IMR-90 (cell line): ENCODE measurements around the gene FBXO31. TPM values are rescaled to one million over a fixed set of nuclear protein-coding genes. Genes with fewer than 3 reads are reported as not detected.

ENCODE experiments used
- ATAC-seq: fragments of 200-7000 bp; cut with Tn5 transposase; 2 replicates; pipeline ENCODE4 v1.9.1; 2020; ENCODE audit warnings: low read depth, mild to moderate bottlenecking, moderate library complexity
- BruUV-seq: library from RNA; stranded (reverse); fragments of 400-500 nt; replicated peaks from 2 replicates; lab custom pipeline; 2021; lab: Mats Ljungman, UMichigan
- CTCF ChIA-PET: fragments of 300-600 bp; formaldehyde crosslinking; extraction: SDS; loops from one replicate; lab custom pipeline; 2021; ENCODE audit warnings: antibody characterized with exemption; lab: Yijun Ruan, JAX
- POLR2A ChIA-PET: fragments of 300-600 bp; sonication (Branson Sonifier 250); formaldehyde crosslinking; loops from one replicate; lab custom pipeline; 2022; ENCODE audit warnings: antibody characterized with exemption; ENCODE audit not compliant: unreplicated experiment; lab: Charles Lee
- DNase-seq: peaks from one replicate; pipeline ENCODE4 v3.0.0; 2013
- H2AFZ ChIP-seq: replicated peaks from 2 replicates; pipeline ENCODE3; 2013; ENCODE audit warnings: low read length, mild to moderate bottlenecking; ENCODE audit not compliant: poor library complexity
- H2AK5ac ChIP-seq: 2 replicates; pipeline ENCODE4 v1.6.1; 2013; ENCODE audit warnings: low read depth, low read length, inconsistent platforms
- H2AK9ac ChIP-seq: replicated peaks from 2 replicates; pipeline ENCODE3; 2013; ENCODE audit warnings: mild to moderate bottlenecking, low read depth, low read length, moderate library complexity; ENCODE audit not compliant: poor library complexity
- H2BK120ac ChIP-seq: 2 replicates; pipeline ENCODE4 v1.6.1; 2013; ENCODE audit warnings: low read depth, low read length, inconsistent platforms
- H2BK15ac ChIP-seq: 3 replicates; pipeline ENCODE4 v1.6.1; 2013; ENCODE audit warnings: low read depth, low read length, inconsistent platforms
- H2BK20ac ChIP-seq: 2 replicates; pipeline ENCODE4 v1.6.1; 2013; ENCODE audit warnings: low read depth, mild to moderate bottlenecking, inconsistent platforms, low read length, moderate library complexity
- H2BK5ac ChIP-seq: 2 replicates; pipeline ENCODE4 v1.6.1; 2013; ENCODE audit warnings: mild to moderate bottlenecking, low read depth, low read length, inconsistent platforms; ENCODE audit not compliant: poor library complexity, severe bottlenecking
- H3K14ac ChIP-seq: replicated peaks from 2 replicates; pipeline ENCODE4 v1.6.1; 2013; ENCODE audit warnings: low read depth, low read length, inconsistent platforms
- H3K18ac ChIP-seq: 2 replicates; pipeline ENCODE4 v1.6.1; 2013; ENCODE audit warnings: low read depth, low read length, control low read depth
- H3K23ac ChIP-seq: 2 replicates; pipeline ENCODE4 v1.6.1; 2013; ENCODE audit warnings: low read depth, low read length, inconsistent platforms
- H3K27ac ChIP-seq: 2 replicates; pipeline ENCODE4 v1.5.1; 2013; ENCODE audit warnings: mild to moderate bottlenecking, control low read depth, low read length; ENCODE audit not compliant: insufficient read depth
- H3K27me3 ChIP-seq: 2 replicates; pipeline ENCODE4 v1.6.1; 2013; ENCODE audit warnings: low read length; ENCODE audit not compliant: control insufficient read depth, insufficient read depth
- H3K36me3 ChIP-seq: 2 replicates; pipeline ENCODE4 v1.6.1; 2013; ENCODE audit warnings: low read length, mixed read lengths; ENCODE audit not compliant: control insufficient read depth, insufficient read depth
- H3K4ac ChIP-seq: 2 replicates; pipeline ENCODE4 v1.6.1; 2013; ENCODE audit warnings: low read depth, low read length, inconsistent platforms
- H3K4me1 ChIP-seq: 2 replicates; pipeline ENCODE4 v1.6.1; 2013; ENCODE audit warnings: low read length, mixed read lengths; ENCODE audit not compliant: control insufficient read depth, insufficient read depth
- H3K4me2 ChIP-seq: 2 replicates; pipeline ENCODE4 v1.6.1; 2013; ENCODE audit warnings: low read depth, mild to moderate bottlenecking, control low read depth, low read length, moderate library complexity
- H3K4me3 ChIP-seq: 2 replicates; pipeline ENCODE4 v1.5.1; 2013; ENCODE audit warnings: low read depth, mild to moderate bottlenecking, control low read depth, low read length, moderate library complexity; ENCODE audit not compliant: insufficient read depth
- H3K56ac ChIP-seq: 2 replicates; pipeline ENCODE4 v1.6.1; 2013; ENCODE audit warnings: low read length, inconsistent platforms; ENCODE audit not compliant: insufficient read depth; ENCODE audit errors: extremely low read depth
- H3K79me1 ChIP-seq, 2 experiments: 2 replicates each; pipeline ENCODE4 v1.6.1; 2013; ENCODE audit warnings: low read length in 2 of 2, inconsistent platforms in 1 of 2, low read depth in 1 of 2
- H3K9ac ChIP-seq: 2 replicates; pipeline ENCODE4 v1.6.1; 2013; ENCODE audit warnings: low read depth, low read length, control low read depth
- H3K9me1 ChIP-seq: 2 replicates; pipeline ENCODE4 v1.6.1; 2013; ENCODE audit warnings: low read length, inconsistent platforms; ENCODE audit not compliant: insufficient read depth
- H3K9me3 ChIP-seq: 2 replicates; pipeline ENCODE4 v1.6.1; 2013; ENCODE audit warnings: low read length; ENCODE audit not compliant: control insufficient read depth, insufficient read depth
- H4K20me1 ChIP-seq: 2 replicates; pipeline ENCODE4 v1.6.1; 2013; ENCODE audit warnings: low read length, inconsistent platforms; ENCODE audit not compliant: insufficient read depth
- H4K5ac ChIP-seq: 2 replicates; pipeline ENCODE4 v1.6.1; 2013; ENCODE audit warnings: mild to moderate bottlenecking, low read depth, low read length, control low read depth
- H4K8ac ChIP-seq, 2 experiments: 2 replicates each; pipeline ENCODE4 v1.6.1; 2013; ENCODE audit warnings: low read depth in 2 of 2, low read length in 2 of 2, control low read depth in 1 of 2, inconsistent platforms in 1 of 2
- H4K91ac ChIP-seq: 2 replicates; pipeline ENCODE4 v1.6.1; 2013; ENCODE audit warnings: low read depth, low read length, inconsistent platforms; ENCODE audit not compliant: insufficient read depth
- BHLHE40 ChIP-seq: fragments of 150-350 bp; IDR thresholded peaks from 2 replicates; pipeline ENCODE4 v1.6.1; 2016; ENCODE audit warnings: mild to moderate bottlenecking, low read depth, low read length
- CEBPB ChIP-seq: IDR thresholded peaks from 2 replicates; pipeline ENCODE4 v1.6.1; 2012; ENCODE audit warnings: low read depth, low read length, improper control_type of control experiment
- CHD1 ChIP-seq: IDR thresholded peaks from 2 replicates; pipeline ENCODE4 v1.6.1; 2012; ENCODE audit warnings: low read depth, low read length, improper control_type of control experiment
- FOS ChIP-seq: fragments of 150-350 bp; IDR thresholded peaks from 2 replicates; pipeline ENCODE4 v1.6.1; 2016; ENCODE audit warnings: low read depth, low read length
- MAFK ChIP-seq: IDR thresholded peaks from 2 replicates; pipeline ENCODE4 v1.6.1; 2012; ENCODE audit warnings: low read depth, low read length, improper control_type of control experiment
- MAZ ChIP-seq: IDR thresholded peaks from 2 replicates; pipeline ENCODE4 v1.6.1; 2012; ENCODE audit warnings: low read depth, mild to moderate bottlenecking, low read length, improper control_type of control experiment, moderate library complexity, borderline replicate concordance
- MXI1 ChIP-seq: IDR thresholded peaks from 2 replicates; pipeline ENCODE4 v1.6.1; 2012; ENCODE audit warnings: low read depth, mild to moderate bottlenecking, low read length, moderate library complexity, borderline replicate concordance
- NFE2L2 ChIP-seq: fragments of 150-350 bp; IDR thresholded peaks from 2 replicates; pipeline ENCODE4 v1.6.1; 2016; ENCODE audit warnings: low read depth, mild to moderate bottlenecking, low read length
- POLR2A ChIP-seq: IDR thresholded peaks from 2 replicates; pipeline ENCODE4 v1.6.1; 2012; ENCODE audit warnings: mild to moderate bottlenecking, low read depth, low read length
- RAD21 ChIP-seq: IDR thresholded peaks from 2 replicates; pipeline ENCODE4 v1.6.1; 2012; ENCODE audit warnings: low read length, improper control_type of control experiment
- RCOR1 ChIP-seq: IDR thresholded peaks from 2 replicates; pipeline ENCODE4 v1.6.1; 2012; ENCODE audit warnings: mild to moderate bottlenecking, low read length, improper control_type of control experiment; ENCODE audit not compliant: insufficient replicate concordance
- RFX5 ChIP-seq: IDR thresholded peaks from 2 replicates; pipeline ENCODE4 v1.8.0; 2012; ENCODE audit warnings: low read depth, mild to moderate bottlenecking, low read length, moderate library complexity
- SMC3 ChIP-seq: fragments of 150-350 bp; IDR thresholded peaks from 2 replicates; pipeline ENCODE4 v1.6.1; 2016; ENCODE audit warnings: low read depth, mild to moderate bottlenecking, antibody characterized with exemption, low read length, moderate library complexity
- WGBS, 2 experiments: methylation state at CpG; one replicate each; pipeline versions ENCODE4 v1.1.5 to v1.1.7; 2013; ENCODE audit warnings: missing lambda C conversion rate in 2 of 2; ENCODE audit not compliant: insufficient read length in 1 of 2; ENCODE audit errors: extremely low coverage in 2 of 2; 5-methylcytosine and 5-hydroxymethylcytosine counted together
- dilution Hi-C: fragments of 300-500 bp; cut with HindIII; formaldehyde crosslinking; loops from one replicate; pipeline ENCODE4 v1.14.3; 2018; ENCODE audit warnings: low sequenced_read_pairs; ENCODE audit not compliant: unreplicated experiment
- in situ Hi-C: fragments of 300-500 bp; cut with MboI; formaldehyde crosslinking; loops from 3 replicates; pipeline ENCODE4 v1.14.3; 2019; ENCODE audit warnings: low sequenced_read_pairs, inconsistent platforms, mixed read lengths
- intact Hi-C: fragments of 100-400 bp; cut with micrococcal nuclease; formaldehyde crosslinking; loops from 2 replicates; pipeline ENCODE4 v1.10.0; 2022
- polyA plus RNA-seq, 3 experiments: library from polyadenylated mRNA; depleted of rRNA; stranded (reverse); fragments of >200 nt; gene quantifications; 2 replicates each; pipeline ENCODE4 v1.2.3, GENCODE V29; 2012; ENCODE audit warnings: low replicate concordance in 1 of 3
- total RNA-seq: library from RNA; depleted of rRNA; stranded (reverse); fragments of >200 nt; gene quantifications from 2 replicates; pipeline ENCODE4 v1.2.3, GENCODE V29; 2012
- TF ChIP-seq, protein P1 (sequence below): fragments of 150-350 bp; IDR thresholded peaks from 2 replicates; pipeline ENCODE4 v1.6.1; 2017; ENCODE audit warnings: mild to moderate bottlenecking, antibody characterized with exemption, low read length, low read depth
- TF ChIP-seq, protein P2 (sequence below): conservative IDR thresholded peaks from 2 replicates; pipeline ENCODE4 v1.5.1; 2012; ENCODE audit warnings: mild to moderate bottlenecking, low read depth, low read length, improper control_type of control experiment
- TF ChIP-seq, protein P3 (sequence below): fragments of 150-350 bp; IDR thresholded peaks from 2 replicates; pipeline ENCODE4 v1.6.1; 2016; ENCODE audit warnings: low read depth, mild to moderate bottlenecking, low read length, moderate library complexity, borderline replicate concordance

Gene FBXO31
- total and polyA plus RNA-seq, 2 of the 4 experiments (the other 2 are of a cell fraction): 10.4 to 16.9 TPM

DNA sequence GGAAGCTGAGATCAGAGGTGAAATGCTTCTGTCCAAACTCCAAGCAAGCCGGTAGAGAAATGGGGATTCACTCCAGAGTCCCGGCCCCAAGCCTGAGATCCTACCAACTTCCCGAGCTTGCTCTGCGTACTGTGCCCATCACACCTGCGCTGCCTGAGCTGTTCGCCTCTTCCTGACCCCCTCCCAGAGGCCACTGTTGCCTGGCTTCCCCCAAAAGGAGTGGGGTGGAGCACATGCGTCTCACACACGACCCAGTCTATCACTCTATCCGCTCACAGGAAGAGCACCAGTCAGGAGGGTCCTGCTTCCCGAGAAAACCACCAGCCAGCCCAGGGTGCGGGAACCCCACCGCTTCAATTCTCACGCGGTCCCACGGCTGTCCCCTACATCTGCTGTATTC, 52.9 kb downstream of the FBXO31 start:
- no peak overlapping the region for H3K23ac ChIP-seq
- intact Hi-C loops: no loop called here
- in situ Hi-C loops: no loop called here
- DNase-seq: no peak
- peaks cover 11% of the 10 kb centered on the region; the same call in 1 of the 2 replicates for H4K20me1 ChIP-seq
- no peak overlapping the region for H2BK15ac ChIP-seq
- H3K27me3 ChIP-seq: no peaks in the 10 kb centered on the region
- H4K5ac ChIP-seq: no peak overlapping the region
- H4K8ac ChIP-seq: no peak overlapping the region
- H2BK5ac ChIP-seq: no peak overlapping the region
- BruUV-seq: no TSS peak
- no peak overlapping the region for H3K4ac ChIP-seq
- no peaks in the 10 kb centered on the region for H3K9me3 ChIP-seq
- H3K18ac ChIP-seq: no peak overlapping the region
- peaks cover 6% of the 10 kb centered on the region; the same call in 1 of the 2 replicates for H3K4me1 ChIP-seq
- no peak overlapping the region for H3K4me3 ChIP-seq
- no peak overlapping the region for H4K91ac ChIP-seq
- no peak overlapping the region for H2BK120ac ChIP-seq
- H2AK9ac ChIP-seq: no peak overlapping the region
- no peak overlapping the region for H3K56ac ChIP-seq
- peaks cover 0 to 8% of the 10 kb centered on the region in 2 experiments; a peak in 3 of 4 replicates for H3K79me1 ChIP-seq
- H3K4me2 ChIP-seq: no peak overlapping the region
- H2BK20ac ChIP-seq: no peak overlapping the region
- H3K14ac ChIP-seq: no peak overlapping the region
- H3K9me1 ChIP-seq: 0 out of 2 replicates have a peak, but pooled peaks cover 3% of the 10 kb centered on the region
- 92% methylated on average over 14 of the region's 15 CpGs; no CpG with 5 or more reads in 1 of the 2 experiments for WGBS, 2 experiments
- no peak for ATAC-seq
- H2AFZ ChIP-seq: no peak overlapping the region
- peaks cover 44% of the 10 kb centered on the region for H3K36me3 ChIP-seq
- CTCF ChIA-PET: no interaction called here
- no peak overlapping the region for H3K27ac ChIP-seq
- H2AK5ac ChIP-seq: no peak overlapping the region
- TF ChIP-seq RAD21: no peak
- TF ChIP-seq BHLHE40: no peak
- no peak for TF ChIP-seq SMC3
- TF ChIP-seq, protein P1, sequence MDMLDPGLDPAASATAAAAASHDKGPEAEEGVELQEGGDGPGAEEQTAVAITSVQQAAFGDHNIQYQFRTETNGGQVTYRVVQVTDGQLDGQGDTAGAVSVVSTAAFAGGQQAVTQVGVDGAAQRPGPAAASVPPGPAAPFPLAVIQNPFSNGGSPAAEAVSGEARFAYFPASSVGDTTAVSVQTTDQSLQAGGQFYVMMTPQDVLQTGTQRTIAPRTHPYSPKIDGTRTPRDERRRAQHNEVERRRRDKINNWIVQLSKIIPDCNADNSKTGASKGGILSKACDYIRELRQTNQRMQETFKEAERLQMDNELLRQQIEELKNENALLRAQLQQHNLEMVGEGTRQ: no peak
- no peak for TF ChIP-seq MAFK
- TF ChIP-seq CEBPB: no peak
- TF ChIP-seq NFE2L2: no peak
- TF ChIP-seq, protein P2, sequence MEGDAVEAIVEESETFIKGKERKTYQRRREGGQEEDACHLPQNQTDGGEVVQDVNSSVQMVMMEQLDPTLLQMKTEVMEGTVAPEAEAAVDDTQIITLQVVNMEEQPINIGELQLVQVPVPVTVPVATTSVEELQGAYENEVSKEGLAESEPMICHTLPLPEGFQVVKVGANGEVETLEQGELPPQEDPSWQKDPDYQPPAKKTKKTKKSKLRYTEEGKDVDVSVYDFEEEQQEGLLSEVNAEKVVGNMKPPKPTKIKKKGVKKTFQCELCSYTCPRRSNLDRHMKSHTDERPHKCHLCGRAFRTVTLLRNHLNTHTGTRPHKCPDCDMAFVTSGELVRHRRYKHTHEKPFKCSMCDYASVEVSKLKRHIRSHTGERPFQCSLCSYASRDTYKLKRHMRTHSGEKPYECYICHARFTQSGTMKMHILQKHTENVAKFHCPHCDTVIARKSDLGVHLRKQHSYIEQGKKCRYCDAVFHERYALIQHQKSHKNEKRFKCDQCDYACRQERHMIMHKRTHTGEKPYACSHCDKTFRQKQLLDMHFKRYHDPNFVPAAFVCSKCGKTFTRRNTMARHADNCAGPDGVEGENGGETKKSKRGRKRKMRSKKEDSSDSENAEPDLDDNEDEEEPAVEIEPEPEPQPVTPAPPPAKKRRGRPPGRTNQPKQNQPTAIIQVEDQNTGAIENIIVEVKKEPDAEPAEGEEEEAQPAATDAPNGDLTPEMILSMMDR: no peak
- TF ChIP-seq RCOR1: no peak
- no peak for TF ChIP-seq POLR2A
- TF ChIP-seq RFX5: no peak
- TF ChIP-seq CHD1: no peak
- no peak for TF ChIP-seq FOS
- no peak for TF ChIP-seq MAZ
- TF ChIP-seq, protein P3, sequence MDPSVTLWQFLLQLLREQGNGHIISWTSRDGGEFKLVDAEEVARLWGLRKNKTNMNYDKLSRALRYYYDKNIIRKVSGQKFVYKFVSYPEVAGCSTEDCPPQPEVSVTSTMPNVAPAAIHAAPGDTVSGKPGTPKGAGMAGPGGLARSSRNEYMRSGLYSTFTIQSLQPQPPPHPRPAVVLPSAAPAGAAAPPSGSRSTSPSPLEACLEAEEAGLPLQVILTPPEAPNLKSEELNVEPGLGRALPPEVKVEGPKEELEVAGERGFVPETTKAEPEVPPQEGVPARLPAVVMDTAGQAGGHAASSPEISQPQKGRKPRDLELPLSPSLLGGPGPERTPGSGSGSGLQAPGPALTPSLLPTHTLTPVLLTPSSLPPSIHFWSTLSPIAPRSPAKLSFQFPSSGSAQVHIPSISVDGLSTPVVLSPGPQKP: no peak
- no peak for TF ChIP-seq MXI1
- H3K9ac ChIP-seq: no peak overlapping the region
- dilution Hi-C loops: no loop called here
- POLR2A ChIA-PET: no interaction called here
